Erythroblast (primary cell): ENCODE data around the gene PCYT2.

Source experiments
- GATA1 ChIP-seq: IDR thresholded peaks from 2 replicates; pipeline ENCODE4 v1.6.1; 2011; ENCODE audit warnings: low read depth, mild to moderate bottlenecking, control low read depth, low read length, moderate library complexity
- POLR2A ChIP-seq: IDR thresholded peaks from 2 replicates; pipeline ENCODE4 v1.6.1; 2011; ENCODE audit warnings: mild to moderate bottlenecking, low read length

DNA sequence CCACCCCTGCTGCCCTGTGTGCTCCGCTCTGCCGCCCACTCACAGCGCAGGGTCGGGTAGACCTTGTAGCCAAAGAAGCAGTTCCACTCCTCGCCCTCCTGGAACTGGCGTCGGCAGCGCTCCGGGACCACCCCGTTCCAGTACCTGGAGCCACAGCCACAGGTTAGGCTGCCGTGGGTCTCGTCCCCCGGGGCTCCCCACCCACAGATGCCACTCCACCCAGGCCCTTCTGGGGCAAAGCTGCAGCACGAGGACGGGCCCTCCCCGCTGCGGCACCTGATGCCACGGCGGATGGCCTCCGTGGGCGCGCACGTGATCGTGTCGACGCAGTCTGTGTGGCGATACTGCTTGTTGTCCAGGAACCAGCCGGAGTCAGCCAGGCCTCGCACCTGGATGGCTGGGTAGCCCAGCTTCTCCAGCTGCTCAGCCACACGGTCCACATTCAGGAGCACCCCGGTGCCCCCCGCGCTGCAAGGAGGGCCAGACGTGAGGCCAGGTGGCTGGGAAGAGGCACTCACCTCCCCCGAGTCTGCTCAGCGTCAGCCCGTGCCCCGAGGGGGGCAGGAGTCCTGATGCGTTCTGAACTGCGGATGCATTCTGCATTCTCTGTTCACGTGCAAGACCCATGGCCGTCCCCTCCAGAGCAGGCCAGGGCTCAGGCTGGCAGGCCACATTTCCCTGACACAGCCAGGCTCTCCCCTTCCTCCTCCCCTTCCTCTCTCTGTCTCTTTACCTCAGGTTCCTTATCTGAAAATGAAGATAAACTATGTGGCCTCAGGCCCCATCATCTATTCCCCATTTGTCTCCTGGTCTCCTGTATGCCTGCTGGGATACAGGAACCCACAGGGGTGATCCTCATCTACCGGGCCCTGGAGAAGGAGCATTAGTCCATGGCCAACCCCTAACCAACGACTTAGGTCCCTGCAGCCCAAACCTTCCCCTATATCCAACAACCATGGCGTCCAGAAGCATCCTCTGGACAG lies 45.7 kb upstream of the PCYT2 start:
- TF ChIP-seq POLR2A: no peak
- TF ChIP-seq GATA1: no peak
